ENCODE results near the gene IMMP2L.
"Not testable (repeated sequence)": the region's sequence is repeated elsewhere in the genome, so short reads cannot be mapped to it uniquely, and the experiment has no call there.

The IMMP2L gene

GRCh38 chr7:111290419-111290818, 271.9 kb downstream of the IMMP2L start:
- FAIRE-seq: no peak
- DNase-seq (ENCODE audit: insufficient read length, low spot score): no peak

- not testable (repeated sequence) for DNase-seq (ENCODE audit: insufficient read length, low spot score); FAIRE-seq
Observed at GRCh38 chr7:111288441-111288840, 273.9 kb downstream of the IMMP2L start.

GRCh38 chr7:111282626-111283025, 279.7 kb downstream of the IMMP2L start:
- DNase-seq (ENCODE audit: insufficient read length, low spot score) (no peak), FAIRE-seq (no peak)

GRCh38 chr7:111274857-111275256, 287.4 kb downstream of the IMMP2L start:
- no peak for FAIRE-seq
- DNase-seq (ENCODE audit: insufficient read length, low spot score): no peak

GRCh38 chr7:111272092-111272491, 290.2 kb downstream of the IMMP2L start:
- no peak for FAIRE-seq
- no peak for DNase-seq (ENCODE audit: insufficient read length, low spot score)

- FAIRE-seq; DNase-seq (ENCODE audit: insufficient read length, low spot score): not testable (repeated sequence)
Observed at GRCh38 chr7:111270794-111271193, 291.5 kb downstream of the IMMP2L start.

GRCh38 chr7:111268941-111269340, 293.4 kb downstream of the IMMP2L start:
- no peak for FAIRE-seq
- no peak for DNase-seq (ENCODE audit: insufficient read length, low spot score)

- FAIRE-seq: no peak
- DNase-seq (ENCODE audit: insufficient read length, low spot score): no peak
Observed at GRCh38 chr7:111266613-111267012, 295.7 kb downstream of the IMMP2L start.

- DNase-seq (ENCODE audit: insufficient read length, low spot score) (no peak), FAIRE-seq (no peak)
Observed at GRCh38 chr7:111265394-111265793, 296.9 kb downstream of the IMMP2L start.

- DNase-seq (ENCODE audit: insufficient read length, low spot score) (no peak), FAIRE-seq (no peak)
Observed at GRCh38 chr7:111264981-111265380, 297.3 kb downstream of the IMMP2L start.

GRCh38 chr7:111264111-111264868, 298.0 kb downstream of the IMMP2L start:
- no peak for DNase-seq (ENCODE audit: insufficient read length, low spot score)
- FAIRE-seq: no peak

GRCh38 chr7:111262293-111263116, 299.8 kb downstream of the IMMP2L start:
- FAIRE-seq (no peak), DNase-seq (ENCODE audit: insufficient read length, low spot score) (no peak)

- FAIRE-seq (no peak), DNase-seq (ENCODE audit: insufficient read length, low spot score) (no peak)
Observed at GRCh38 chr7:111261496-111261895, 300.8 kb downstream of the IMMP2L start.

- FAIRE-seq (no peak), DNase-seq (ENCODE audit: insufficient read length, low spot score) (no peak)
Observed at GRCh38 chr7:111259991-111260390, 302.3 kb downstream of the IMMP2L start.

- FAIRE-seq (no peak), DNase-seq (ENCODE audit: insufficient read length, low spot score) (no peak)
Observed at GRCh38 chr7:111256391-111256790, 305.9 kb downstream of the IMMP2L start.

- FAIRE-seq: no peak
- DNase-seq (ENCODE audit: insufficient read length, low spot score): no peak
Observed at GRCh38 chr7:111255576-111255975, 306.7 kb downstream of the IMMP2L start.

- DNase-seq (ENCODE audit: insufficient read length, low spot score); FAIRE-seq: not testable (repeated sequence)
Observed at GRCh38 chr7:111251365-111251764, 310.9 kb downstream of the IMMP2L start.

- DNase-seq (ENCODE audit: insufficient read length, low spot score); FAIRE-seq: not testable (repeated sequence)
Observed at GRCh38 chr7:111249807-111250206, 312.5 kb downstream of the IMMP2L start.

GRCh38 chr7:111242141-111242755, 320.0 kb downstream of the IMMP2L start:
- FAIRE-seq: no peak
- no peak for DNase-seq (ENCODE audit: insufficient read length, low spot score)

- no peak for FAIRE-seq
- no peak for DNase-seq (ENCODE audit: insufficient read length, low spot score)
Observed at GRCh38 chr7:111240371-111240770, 321.9 kb downstream of the IMMP2L start.

GRCh38 chr7:111239437-111239836, 322.9 kb downstream of the IMMP2L start:
- DNase-seq (ENCODE audit: insufficient read length, low spot score): no peak
- FAIRE-seq: no peak
